HCT116 (cell line): ENCODE results near the gene SOX18. TPM values are rescaled to one million over a fixed set of nuclear protein-coding genes. Genes with fewer than 3 reads are reported as not detected.

Experiments used
- ATAC-seq: fragments of 200-7000 bp; cut with Tn5 transposase; 2 replicates; pipeline ENCODE4 v1.9.1; 2020; ENCODE audit warnings: mild to moderate bottlenecking, moderate library complexity
- BruUV-seq: library from RNA; stranded (reverse); fragments of 400-500 nt; replicated peaks from 2 replicates; lab custom pipeline; 2021; lab: Mats Ljungman, UMichigan
- CTCF ChIA-PET: fragments of 300-600 bp; sonication (Branson Sonifier 250); formaldehyde crosslinking; loops from one replicate; lab custom pipeline; 2021; ENCODE audit warnings: antibody characterized with exemption; lab: Charles Lee
- POLR2A ChIA-PET: fragments of 300-600, 350-600 bp; sonication (Branson Sonifier 250); formaldehyde crosslinking; loops from one replicate; lab custom pipeline; 2021; ENCODE audit warnings: antibody characterized with exemption; lab: Charles Lee
- RAD21 ChIA-PET, 2 experiments: fragments of 300-600 bp; sonication (Branson Sonifier 250); formaldehyde crosslinking; loops; one replicate each; lab custom pipeline; 2023; ENCODE audit warnings: low total read pairs in 2 of 2; ENCODE audit not compliant: uncharacterized antibody in 2 of 2, unreplicated experiment in 2 of 2, low non-redundant PET in 1 of 2; lab: Charles Lee
- DNase-seq: peaks from one replicate; pipeline ENCODE4 v3.0.0-alpha.2; 2010; ENCODE audit warnings: low read depth, low spot score
- H2AFZ ChIP-seq: fragments of 200-600 bp; shearing (Covaris generic), sonication (generic); 2 replicates; pipeline ENCODE4 v1.6.1; 2017; ENCODE audit warnings: low read depth, mixed run types, mixed read lengths, antibody characterized with exemption, low read length; ENCODE audit not compliant: poor library complexity, severe bottlenecking
- H3K27ac ChIP-seq: 2 replicates; pipeline ENCODE4 v1.5.1; 2012; ENCODE audit warnings: low read depth, low read length
- H3K27me3 ChIP-seq: fragments of 200-600 bp; sonication (generic); 2 replicates; pipeline ENCODE4 v1.6.1; 2016; ENCODE audit warnings: mixed run types, low read length, mixed read lengths; ENCODE audit not compliant: insufficient read depth
- H3K36me3 ChIP-seq, 2 experiments: fragments of 200-500 bp in 1 of 2; fragments of 200-600 bp in 1 of 2; sonication (Bioruptor generic) in 1 of 2; sonication (generic) in 1 of 2; 2 replicates each; pipeline versions ENCODE4 v1.5.1 to v1.6.1; 2014 to 2016; ENCODE audit warnings: low read length in 2 of 2, inconsistent platforms in 1 of 2, mixed read lengths in 1 of 2, mixed run types in 1 of 2; ENCODE audit not compliant: insufficient read depth in 2 of 2, control insufficient read depth in 1 of 2
- H3K4me1 ChIP-seq, 2 experiments: fragments of 200-600 bp in 1 of 2; sonication (generic) in 1 of 2; 2 replicates each; pipeline versions ENCODE4 v1.5.1 to v1.6.1; 2012 to 2017; ENCODE audit warnings: low read length in 2 of 2, inconsistent platforms in 1 of 2, mild to moderate bottlenecking in 1 of 2, mixed read lengths in 1 of 2, mixed run types in 1 of 2, moderate library complexity in 1 of 2; ENCODE audit not compliant: insufficient read depth in 2 of 2, control insufficient read depth in 1 of 2
- H3K4me2 ChIP-seq: fragments of 200-600 bp; sonication (generic); 2 replicates; pipeline ENCODE4 v1.6.1; 2017; ENCODE audit warnings: mixed run types, low read length, mixed read lengths
- H3K4me3 ChIP-seq, 2 experiments: fragments of 200-600 bp in 1 of 2; sonication (generic) in 1 of 2; replicated peaks in 1 of 2; 2 replicates each; pipeline ENCODE4 v1.5.1; 2011 to 2016; ENCODE audit warnings: low read length in 2 of 2, control low read depth in 1 of 2, low read depth in 1 of 2, mild to moderate bottlenecking in 1 of 2, mixed read lengths in 1 of 2, mixed run types in 1 of 2
- H3K79me2 ChIP-seq: fragments of 200-600 bp; sonication (generic); 2 replicates; pipeline ENCODE4 v1.6.1; 2017; ENCODE audit warnings: mild to moderate bottlenecking, mixed run types, low read length, moderate library complexity, mixed read lengths; ENCODE audit not compliant: insufficient read depth
- H3K9ac ChIP-seq: fragments of 200-600 bp; sonication (generic); 2 replicates; pipeline ENCODE4 v1.6.1; 2016; ENCODE audit warnings: low read length, mixed read lengths
- H3K9me2 ChIP-seq: fragments of 200-600 bp; sonication (generic), shearing (Covaris generic); 2 replicates; pipeline ENCODE4 v1.6.1; 2017; ENCODE audit warnings: mixed run types, mild to moderate bottlenecking, moderate library complexity; ENCODE audit not compliant: insufficient read depth
- H3K9me3 ChIP-seq, 2 experiments: fragments of 200-500 bp in 1 of 2; fragments of 200-600 bp in 1 of 2; sonication (Bioruptor generic) in 1 of 2; sonication (generic) in 1 of 2; 2 replicates each; pipeline ENCODE4 v1.6.1; 2014 to 2017; ENCODE audit warnings: low read length in 2 of 2, mixed read lengths in 2 of 2, inconsistent platforms in 1 of 2, low read depth in 1 of 2, mild to moderate bottlenecking in 1 of 2, mixed run types in 1 of 2, moderate library complexity in 1 of 2; ENCODE audit not compliant: control insufficient read depth in 1 of 2, insufficient read depth in 1 of 2
- H4K20me1 ChIP-seq: fragments of 200-600 bp; sonication (generic), shearing (Covaris generic); 2 replicates; pipeline ENCODE4 v1.6.1; 2017; ENCODE audit warnings: mixed run types, mild to moderate bottlenecking, moderate library complexity; ENCODE audit not compliant: insufficient read depth
- ATF3 ChIP-seq: IDR thresholded peaks from 2 replicates; pipeline ENCODE4 v1.6.1; 2012
- CBX3 ChIP-seq: IDR thresholded peaks from 2 replicates; pipeline ENCODE4 v1.6.1; 2012; ENCODE audit warnings: low read depth
- CEBPB ChIP-seq: IDR thresholded peaks from 2 replicates; pipeline ENCODE4 v1.6.1; 2012; ENCODE audit warnings: low read depth
- CTCF ChIP-seq, 3 experiments: fragments of 200-600 bp in 1 of 3; sonication (generic) in 1 of 3; IDR thresholded peaks in 2 of 3; conservative IDR thresholded peaks in 1 of 3; 2 replicates each; pipeline ENCODE4 v1.5.1; 2012 to 2017; ENCODE audit warnings: low read depth in 2 of 3, low read length in 2 of 3, antibody characterized with exemption in 1 of 3, borderline replicate concordance in 1 of 3, control low read depth in 1 of 3, mild to moderate bottlenecking in 1 of 3, mixed read lengths in 1 of 3, mixed run types in 1 of 3, moderate library complexity in 1 of 3; ENCODE audit not compliant: insufficient read depth in 1 of 3
- EGR1 ChIP-seq: IDR thresholded peaks from 2 replicates; pipeline ENCODE4 v1.6.1; 2012; ENCODE audit warnings: low read depth
- ELF1 ChIP-seq: IDR thresholded peaks from 2 replicates; pipeline ENCODE4 v1.6.1; 2012; ENCODE audit warnings: low read depth, borderline replicate concordance
- JUND ChIP-seq: IDR thresholded peaks from 2 replicates; pipeline ENCODE4 v1.6.1; 2012
- POLR2A ChIP-seq: IDR thresholded peaks from 2 replicates; pipeline ENCODE4 v1.7.0; 2011; ENCODE audit warnings: borderline replicate concordance; ENCODE audit not compliant: insufficient read depth, insufficient read length; ENCODE audit errors: extremely low read depth
- SRF ChIP-seq: IDR thresholded peaks from 2 replicates; pipeline ENCODE4 v1.6.1; 2012; ENCODE audit warnings: low read depth
- TCF7L2 ChIP-seq: IDR thresholded peaks from 2 replicates; pipeline ENCODE4 v1.7.0; 2011; ENCODE audit warnings: borderline replicate concordance, inconsistent platforms; ENCODE audit not compliant: insufficient read depth, insufficient read length; ENCODE audit errors: extremely low read depth
- YY1 ChIP-seq: IDR thresholded peaks from 2 replicates; pipeline ENCODE4 v1.6.1; 2011; ENCODE audit warnings: low read length, low read depth, moderate library complexity, mild to moderate bottlenecking; ENCODE audit not compliant: insufficient replicate concordance; ENCODE audit errors: extremely low read depth
- intact Hi-C: fragments of 100-400 bp; cut with micrococcal nuclease; formaldehyde crosslinking; loops from 2 replicates; pipeline ENCODE4 v1.10.0; 2022
- total RNA-seq: library from RNA; stranded (reverse); gene quantifications from one replicate; pipeline ENCODE4 v1.2.1, GENCODE V29; 2021; ENCODE audit not compliant: unreplicated experiment

SOX18 gene
- total RNA-seq, 1 experiment from 2014 or later: 3.3 TPM

GRCh38 chr20:64092258-64093012 lies 43.0 kb upstream of the SOX18 start (continued):
- no peak for TF ChIP-seq CEBPB
- no peak for TF ChIP-seq ATF3
- TF ChIP-seq SRF: no peak
- no peak for TF ChIP-seq ELF1
- TF ChIP-seq JUND: no peak

- ChIA-PET CTCF (interaction anchor here (0.6 kb wide), 1 partner anchor 194 kb away, joined by 3 read pairs; no protein-coding TSS in a partner anchor), POLR2A (no interaction called here), RAD21 (no interaction called here)
- H3K27me3 ChIP-seq: no peaks in the 10 kb centered on the region
- no peaks in the 10 kb centered on the region for H4K20me1 ChIP-seq
- BruUV-seq: no TSS peak
- no peak overlapping the region for H3K4me3 ChIP-seq
- ATAC-seq (peak; percentile 18; the same call in 1 of the 2 replicates), DNase-seq (no peak)
- no peak overlapping the region for H3K27ac ChIP-seq
- no peaks in the 10 kb centered on the region for H3K79me2 ChIP-seq
- no peaks in the 10 kb centered on the region for H3K36me3 ChIP-seq
- no peak overlapping the region for H2AFZ ChIP-seq
- H3K9me2 ChIP-seq: no peaks in the 10 kb centered on the region
- intact Hi-C loops: no loop called here
- H3K4me1 ChIP-seq: no peaks in the 10 kb centered on the region
- no peak overlapping the region for H3K9ac ChIP-seq
- H3K9me3 ChIP-seq: peaks cover 6% of the 10 kb centered on the region in 2 experiments; a peak in 2 of 4 replicates
- H3K4me2 ChIP-seq: no peak overlapping the region
- TF ChIP-seq CTCF (IDR thresholded peaks at IDR 0.05 in 2 of 3, conservative IDR thresholded peaks at IDR 0.05 in 1 of 3; ENCODE audit: borderline replicate concordance in 1 of 3, insufficient read depth in 1 of 3, low read depth in 2 of 3, low read length in 2 of 3) (no peak), CBX3 (no peak), POLR2A (no peak), YY1 (no peak), JUND (no peak), SRF (no peak), ELF1 (no peak), EGR1 (no peak), TCF7L2 (no peak), CEBPB (no peak)
Measured at GRCh38 chr20:64091770-64092169, 42.3 kb upstream of the SOX18 start.
